ENCODE measurements around the gene GBA2.

Gene GBA2

DNA sequence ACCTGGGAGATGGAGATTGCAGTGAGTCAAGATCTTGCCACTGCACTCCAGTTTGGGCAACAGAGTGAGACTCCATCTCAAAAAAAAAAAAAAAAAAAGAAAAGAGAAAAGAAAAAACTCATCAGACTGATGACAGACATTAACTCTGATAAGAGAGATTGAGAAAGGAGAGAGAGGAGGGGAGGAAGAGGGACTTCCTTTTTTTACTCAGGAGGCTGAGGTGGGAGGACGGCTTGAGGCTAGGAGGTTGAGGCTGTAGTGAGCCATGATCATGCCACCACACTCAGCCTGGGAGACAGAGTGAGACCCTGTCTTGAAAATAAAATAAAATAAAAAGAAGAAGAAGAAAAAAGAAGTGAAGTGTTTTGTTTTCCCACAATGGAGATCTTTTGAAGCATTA is 14.8 kb upstream of the GBA2 start:
- no peak for DNase-seq

DNA sequence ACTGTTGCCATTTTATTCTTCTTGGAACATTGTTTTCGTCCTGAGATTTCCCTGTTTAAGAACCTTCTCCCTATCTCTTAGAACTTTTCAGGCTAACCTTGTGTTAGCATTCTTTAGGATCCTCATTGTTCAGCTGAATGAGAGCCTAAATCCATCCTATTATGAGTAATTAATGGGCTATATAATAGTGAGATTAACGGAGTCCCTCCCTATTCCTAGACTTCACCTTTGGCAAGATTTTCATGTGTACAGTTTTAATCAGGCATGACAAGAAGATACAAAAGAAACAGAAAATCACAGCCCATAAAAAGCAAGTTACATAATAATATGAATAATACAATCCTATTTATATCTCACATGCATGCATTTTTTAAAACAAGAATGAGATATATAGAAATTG is 14.2 kb upstream of the GBA2 start:
- no peak for DNase-seq

DNA sequence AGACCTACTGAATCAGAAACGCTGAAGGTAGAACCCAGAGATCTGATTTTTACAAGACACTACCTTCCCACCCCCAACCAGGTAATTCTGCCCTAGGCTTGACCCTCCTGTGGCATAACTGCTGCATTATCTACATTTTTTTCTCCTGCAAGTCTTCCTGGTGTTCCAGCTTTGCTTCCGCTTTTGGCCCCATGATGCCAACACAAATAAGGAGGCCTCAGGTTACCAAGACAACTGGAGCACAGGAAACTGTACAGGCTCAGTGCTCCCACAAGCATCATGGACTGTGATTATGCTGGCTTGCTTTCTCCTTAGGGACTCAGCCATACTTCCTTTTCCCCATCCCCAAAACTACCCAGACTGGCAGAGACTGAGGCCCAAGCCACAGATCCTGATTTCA is 11.6 kb upstream of the GBA2 start:
- no peak for DNase-seq

- no peak for DNase-seq
These were observed 10.8 kb upstream of the GBA2 start for GRCh38 chr9:35759795-35760194.

- no peak for DNase-seq
These were observed 9.5 kb upstream of the GBA2 start for GRCh38 chr9:35758475-35759050.

- DNase-seq: no peak
These were observed 8.9 kb upstream of the GBA2 start for GRCh38 chr9:35757892-35758275.

GRCh38 chr9:35757226-35757891 is 8.3 kb upstream of the GBA2 start:
- DNase-seq: peak; percentile 23

DNA sequence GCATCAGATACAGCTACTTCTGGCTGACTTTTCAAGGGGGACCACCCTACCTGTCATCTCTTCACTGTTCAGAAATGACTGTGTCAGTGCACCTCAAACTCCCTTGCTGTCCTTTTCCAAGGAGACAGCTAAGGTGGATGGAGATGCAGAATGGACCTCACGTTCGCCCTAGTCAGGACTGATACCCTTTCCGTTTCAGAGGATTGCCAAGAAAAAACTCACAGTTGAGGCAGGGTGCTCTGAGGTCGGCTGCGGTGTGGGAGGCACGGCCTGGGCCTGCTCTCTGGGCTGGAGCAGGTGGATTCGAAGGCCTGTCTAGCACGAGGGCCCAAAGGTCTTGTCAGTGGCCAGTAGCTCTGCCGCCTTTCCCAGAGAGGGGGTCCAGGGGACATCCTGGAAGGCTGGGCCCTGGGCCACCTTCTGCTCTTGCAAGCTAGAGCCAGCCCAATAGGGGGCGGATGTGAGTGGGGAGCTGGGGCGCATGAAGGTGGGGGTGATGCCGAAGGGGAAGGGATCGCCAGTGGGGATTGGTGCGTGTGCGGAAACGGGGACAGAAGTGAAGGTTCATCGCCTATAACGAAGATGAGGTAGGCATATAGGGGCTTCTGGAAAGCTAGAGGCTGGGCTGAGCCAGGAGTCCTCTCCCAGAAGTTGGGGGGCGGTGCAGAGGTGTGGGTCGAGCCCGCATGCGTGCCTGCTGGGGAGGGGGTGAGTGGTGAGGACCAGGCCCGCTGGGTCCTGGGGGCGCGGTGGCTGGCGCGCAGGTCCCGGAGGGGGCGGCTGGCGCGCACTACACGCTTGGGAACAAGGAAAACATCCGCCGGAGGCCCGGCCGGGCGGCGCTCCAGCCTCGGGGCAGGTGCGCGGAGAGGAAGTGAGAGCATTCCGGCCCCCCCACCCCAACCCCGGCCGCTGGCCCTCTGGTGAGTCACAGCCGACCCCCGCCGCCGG is 7.5 kb upstream of the GBA2 start:
- peak; percentile 82 for DNase-seq

DNA sequence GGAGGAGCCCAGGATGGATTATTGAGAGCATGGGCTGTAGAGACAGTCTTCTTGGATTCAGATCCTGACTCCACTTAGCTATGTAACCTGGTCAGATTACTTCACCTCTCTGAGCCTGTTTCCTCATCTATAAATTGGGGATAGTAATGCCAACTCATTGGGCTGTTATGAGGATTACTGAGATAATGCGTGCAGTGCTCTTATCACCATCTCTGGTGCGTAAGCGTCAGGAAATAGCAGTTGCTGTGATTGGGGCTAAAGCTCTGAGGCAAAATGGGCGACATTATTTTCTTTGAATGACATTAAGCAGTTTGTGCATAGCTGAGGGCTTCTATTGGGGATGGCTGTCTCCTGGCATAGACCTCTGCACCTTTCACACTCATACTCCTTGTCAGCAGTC is 6.0 kb upstream of the GBA2 start:
- no peak for DNase-seq

DNA sequence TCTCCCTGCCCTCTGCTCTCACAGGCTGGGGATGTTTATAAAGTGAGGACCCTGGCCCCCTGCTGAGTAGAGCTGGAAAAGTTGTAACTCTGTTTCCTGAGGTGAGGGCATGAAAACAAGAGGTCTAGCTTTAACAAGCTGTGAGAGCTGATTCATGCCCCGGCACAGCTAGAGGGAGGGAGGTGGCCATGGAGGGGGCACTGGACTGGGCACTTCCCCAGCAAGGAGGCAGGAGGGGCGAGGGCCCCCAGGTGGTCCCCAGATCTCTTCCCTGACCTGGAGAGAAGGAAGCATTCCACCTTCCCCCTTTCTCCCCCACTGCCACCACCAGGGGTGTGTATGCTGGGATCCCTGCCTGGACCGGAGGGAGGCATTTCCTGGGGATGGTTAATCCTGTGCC is 5.2 kb upstream of the GBA2 start, which contains the start of gene MSMP:
Gene MSMP, minus strand, starts transcription at position 13 of the 400 bp plus-strand sequence. CDS start 147 bp downstream, outside the sequence.
- DNase-seq: no peak

DNA sequence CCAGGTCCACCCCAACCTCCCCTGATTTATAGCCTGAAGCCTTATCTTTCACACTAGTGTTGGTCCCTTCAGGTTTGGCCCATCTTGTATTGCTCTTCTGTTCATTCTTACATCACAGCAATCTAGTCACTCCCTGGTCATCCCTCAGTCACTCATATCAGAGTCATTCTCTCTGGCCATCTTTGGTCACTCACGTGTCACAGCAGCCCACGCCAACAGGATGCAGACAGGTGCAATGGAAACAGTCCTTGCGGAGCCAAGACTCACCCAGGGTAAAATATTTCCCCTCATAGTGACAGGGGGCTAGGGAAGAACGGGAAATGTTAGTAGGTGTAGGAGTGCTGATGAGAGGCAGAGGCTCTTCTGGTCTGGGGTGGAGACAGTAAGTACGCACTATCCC is 4.4 kb upstream of the GBA2 start:
- DNase-seq: no peak

- no peak for DNase-seq
These were observed 1.2 kb upstream of the GBA2 start for GRCh38 chr9:35750256-35750531.

GRCh38 chr9:35749515-35750255 is 657 bp upstream of the GBA2 start:
- DNase-seq: peak; percentile 61

DNA sequence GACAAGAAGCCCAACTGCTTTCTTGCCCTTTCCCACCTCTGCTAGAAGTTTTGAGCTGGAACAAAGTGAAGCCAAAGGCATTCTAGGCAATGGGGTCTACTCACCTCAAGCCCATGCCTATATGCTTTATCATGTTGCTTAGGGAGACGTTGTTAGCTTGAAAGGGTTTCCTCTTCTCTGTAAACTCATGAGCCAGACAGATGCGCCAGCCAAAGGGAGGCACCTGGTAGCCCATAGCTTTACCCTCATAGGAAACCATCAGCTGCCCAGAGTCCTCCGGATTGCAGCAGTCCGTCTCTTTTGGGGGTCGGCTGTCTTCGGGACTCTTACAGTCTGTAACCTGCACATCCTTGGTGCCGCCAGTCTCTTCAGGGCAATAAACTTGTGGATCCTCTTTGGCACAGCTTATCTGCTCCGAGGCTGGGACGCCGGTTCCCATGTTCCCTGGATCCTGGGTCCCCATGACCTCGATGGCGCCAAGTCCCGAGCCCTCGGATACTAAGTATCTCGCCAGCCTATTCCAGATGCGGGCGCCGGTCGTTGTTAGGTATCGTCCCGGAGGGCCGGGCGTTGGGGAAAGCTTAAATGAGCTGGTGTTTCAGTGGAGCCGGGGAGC is 678 bp downstream of the GBA2 start:
- peak; percentile 20 for DNase-seq

DNA sequence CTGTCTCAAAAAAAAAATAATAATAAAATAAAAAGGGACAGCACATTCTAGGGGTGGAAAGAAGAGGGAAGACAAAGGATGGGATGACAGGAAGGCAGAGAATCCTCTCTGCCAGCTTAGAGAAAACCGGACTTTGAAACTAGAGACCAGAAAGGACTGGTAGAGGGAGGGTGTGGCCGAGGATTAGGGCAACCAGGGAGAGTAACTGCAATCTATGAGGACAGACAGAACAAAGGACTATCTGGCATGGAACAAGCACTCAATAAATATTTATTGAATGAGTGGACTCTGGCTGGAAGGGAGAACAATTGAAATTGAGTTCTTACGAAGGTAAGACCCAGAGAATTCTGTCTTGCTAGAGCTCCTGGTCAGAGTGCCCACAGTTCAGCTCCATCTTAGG is 2.4 kb downstream of the GBA2 start:
- DNase-seq: no peak

GRCh38 chr9:35745569-35745968 is 3.5 kb downstream of the GBA2 start:
- DNase-seq: no peak

DNA sequence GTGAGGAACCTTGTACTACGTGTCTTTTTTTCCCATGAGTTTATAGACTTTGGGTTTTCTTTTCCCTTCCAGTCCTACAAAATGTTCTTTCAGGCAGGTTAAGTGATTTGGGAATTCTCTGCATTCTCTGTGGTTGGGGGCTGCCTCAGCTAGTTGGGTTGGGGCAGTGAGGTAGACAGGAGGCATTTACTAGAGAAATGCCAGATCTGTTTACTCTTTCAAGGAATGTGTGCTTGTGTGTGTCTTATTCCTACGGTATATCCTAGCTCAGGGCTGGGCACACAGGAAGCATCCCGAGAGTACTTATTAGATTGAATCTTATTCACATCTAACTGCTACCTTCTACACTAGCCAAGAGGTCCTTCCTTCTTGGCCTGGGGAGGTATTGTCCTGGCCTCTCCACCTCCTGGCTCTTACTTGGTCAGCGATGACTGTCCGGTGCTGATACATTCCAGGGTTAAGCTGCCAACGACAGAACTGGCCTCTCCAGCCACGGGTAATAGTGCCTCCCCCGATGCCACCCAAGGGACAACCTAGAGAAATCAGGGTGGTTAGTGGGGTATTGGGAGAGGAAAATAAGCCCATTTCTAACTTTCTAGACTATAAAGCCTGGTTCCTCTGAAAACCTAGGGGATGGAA is 5.0 kb downstream of the GBA2 start:
- DNase-seq: no peak

GRCh38 chr9:35743452-35743851 is 5.6 kb downstream of the GBA2 start:
- no peak for DNase-seq

DNA sequence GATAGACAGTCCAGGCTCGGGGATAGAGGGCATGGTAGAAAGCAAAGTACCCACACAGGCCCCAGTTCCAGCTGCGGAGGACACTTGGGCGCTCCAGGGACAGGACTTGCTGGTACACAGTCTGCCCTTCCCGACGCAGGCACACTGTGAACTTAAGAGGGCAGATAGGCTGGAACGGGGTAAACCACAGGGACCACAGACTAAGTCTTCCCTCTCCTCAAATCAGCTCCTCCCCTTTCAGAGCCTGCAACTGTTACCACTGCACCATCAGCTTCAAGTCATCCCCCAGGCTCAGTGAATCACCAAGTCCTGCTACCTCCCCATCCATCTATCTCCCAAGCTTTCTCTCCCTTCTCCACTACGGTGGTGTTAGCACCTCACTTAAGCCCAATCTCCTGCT is 7.3 kb downstream of the GBA2 start:
- no peak for DNase-seq

GRCh38 chr9:35740243-35740642 is 8.8 kb downstream of the GBA2 start:
- DNase-seq: no peak

DNA sequence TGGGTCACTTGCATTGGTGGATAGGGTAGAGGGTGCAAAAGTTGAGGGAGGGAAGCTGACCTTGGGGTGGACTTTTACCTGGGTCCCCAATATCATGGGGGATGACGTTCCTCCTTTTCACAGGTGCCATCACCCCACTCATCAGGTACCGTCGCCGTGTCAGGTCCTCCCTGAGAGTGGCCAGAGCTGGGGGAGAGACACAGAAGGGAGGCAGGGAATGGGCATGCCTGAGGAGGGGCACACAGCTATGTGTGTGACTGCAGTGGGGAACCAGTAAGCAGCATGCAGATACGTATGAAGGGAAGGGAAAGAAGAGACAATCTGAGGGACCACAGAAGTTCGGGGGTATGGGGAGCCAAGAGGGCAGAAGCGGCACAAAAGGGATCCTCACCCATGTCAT is 10.1 kb downstream of the GBA2 start:
- no peak for DNase-seq

DNA sequence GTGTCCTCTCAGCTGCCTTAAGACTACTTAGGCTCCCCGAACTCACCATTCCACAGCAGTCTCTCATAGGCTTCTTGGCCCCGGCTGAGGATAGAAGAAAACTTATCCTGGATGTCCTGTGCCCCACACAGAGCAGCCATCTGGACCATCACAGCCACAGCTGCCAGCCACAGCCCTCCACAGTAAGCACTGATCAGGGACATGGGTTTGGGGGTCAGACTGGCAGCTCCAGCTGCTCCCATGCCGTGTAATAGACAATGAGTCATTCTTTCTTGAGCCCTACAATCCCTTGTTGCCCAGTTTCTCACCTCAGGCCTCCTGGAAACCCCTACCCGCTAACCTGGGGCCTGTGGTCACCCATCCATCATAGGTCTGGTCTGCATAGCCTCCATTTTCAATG is 10.8 kb downstream of the GBA2 start:
- DNase-seq: no peak

All from CD4-positive, alpha-beta T cell treated with Interleukin-6 for 4 hours (primary cell).